Measurements from ENCODE around the gene LPCAT1. TPM values are rescaled to one million over a fixed set of nuclear protein-coding genes. Genes with fewer than 3 reads are reported as not detected.
"Not testable (repeated sequence)": the region's sequence is repeated elsewhere in the genome, so short reads cannot be mapped to it uniquely, and the experiment has no call there.

The LPCAT1 gene
- total RNA-seq, 3 donors from 2014 or later (not counting 1 experiment from before 2014, with no cell fraction given): 196 to 302 (median 252) TPM

DNA sequence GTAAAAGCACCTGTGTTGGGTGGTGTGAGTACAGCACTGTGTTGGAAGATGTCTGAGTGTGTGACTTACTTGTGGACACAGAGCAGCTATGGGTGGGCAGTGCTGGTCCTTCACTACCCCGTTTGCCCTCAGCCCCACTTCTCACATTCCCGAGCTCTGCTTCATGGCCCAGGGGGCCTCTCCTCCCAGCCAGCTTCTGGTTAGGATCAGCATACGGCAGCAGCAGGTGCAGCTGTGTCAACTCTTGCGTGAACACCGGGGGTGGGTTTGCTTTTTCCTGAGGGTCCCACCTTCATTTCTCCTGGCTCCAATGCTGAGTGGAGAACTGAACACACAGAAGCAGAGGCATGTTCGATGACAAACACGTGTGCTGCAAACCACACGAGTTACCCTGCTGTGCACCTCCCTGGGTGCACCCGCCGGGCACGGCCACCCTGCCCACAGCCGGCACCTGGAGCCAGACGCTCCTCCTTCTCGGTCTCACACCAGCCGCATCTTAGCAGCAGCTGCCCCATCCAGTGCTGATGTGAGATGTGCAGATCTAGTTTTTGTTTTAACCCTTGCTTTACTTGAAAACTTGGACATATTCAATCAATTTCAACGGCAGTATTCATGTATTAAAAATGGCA, 63.6 kb downstream of the LPCAT1 start:
- no peak overlapping the region for H3K27ac ChIP-seq (ENCODE audit: low read length)

GRCh38 chr5:1459435-1459834, 64.3 kb downstream of the LPCAT1 start:
- WGBS (ENCODE audit: insufficient coverage): 96% methylated on average over 1 of the region's 2 CpGs
- Mint-ChIP-seq H3K4me1 (peaks cover 13 to 14% of the 10 kb centered on the region in 2 donors), H3K36me3 (peaks cover 13% of the 10 kb centered on the region), H3K27ac (peak overlapping the region; percentile 20 to 39)
- H3K9me3 ChIP-seq (ENCODE audit: control insufficient read depth, insufficient read depth, low read length); H3K4me3 ChIP-seq (ENCODE audit: low read length); H3K27me3 ChIP-seq (ENCODE audit: control insufficient read depth, insufficient read depth, low read length); H3K27ac ChIP-seq (ENCODE audit: low read length); H3K4me1 ChIP-seq (ENCODE audit: control insufficient read depth, insufficient read depth, low read length); H3K27me3 Mint-ChIP-seq (ENCODE audit: low read depth in 2 of 2); DNase-seq; ATAC-seq; H3K4me3 Mint-ChIP-seq; H3K9me3 Mint-ChIP-seq; intact Hi-C loops (cut with micrococcal nuclease): not testable (repeated sequence)
- H3K36me3 ChIP-seq (ENCODE audit: control insufficient read depth, insufficient read depth, low read length): peaks cover 47% of the 10 kb centered on the region

More for the DNA sequence above, 63.6 kb downstream of the LPCAT1 start:
- Mint-ChIP-seq H3K27ac (peak overlapping the region; percentile 20 to 39), H3K4me1 (peaks cover 14 to 18% of the 10 kb centered on the region in 2 donors), H3K27me3 (ENCODE audit: low read depth in 2 of 2) (peaks cover 0 to under 1% of the 10 kb centered on the region in 2 donors), H3K36me3 (peaks cover 12% of the 10 kb centered on the region), H3K9me3 (peaks cover 3 to 4% of the 10 kb centered on the region in 2 donors), H3K4me3 (no peak overlapping the region)
- intact Hi-C loops (cut with micrococcal nuclease): no loop called here
- no peaks in the 10 kb centered on the region for H3K27me3 ChIP-seq (ENCODE audit: control insufficient read depth, insufficient read depth, low read length)
- H3K4me1 ChIP-seq (ENCODE audit: control insufficient read depth, insufficient read depth, low read length): no peaks in the 10 kb centered on the region
- ATAC-seq: peak in 1 of 3 donors; percentile 33
- H3K36me3 ChIP-seq (ENCODE audit: control insufficient read depth, insufficient read depth, low read length): peaks cover 52% of the 10 kb centered on the region
- no peak for DNase-seq
- TF ChIP-seq, protein P1, sequence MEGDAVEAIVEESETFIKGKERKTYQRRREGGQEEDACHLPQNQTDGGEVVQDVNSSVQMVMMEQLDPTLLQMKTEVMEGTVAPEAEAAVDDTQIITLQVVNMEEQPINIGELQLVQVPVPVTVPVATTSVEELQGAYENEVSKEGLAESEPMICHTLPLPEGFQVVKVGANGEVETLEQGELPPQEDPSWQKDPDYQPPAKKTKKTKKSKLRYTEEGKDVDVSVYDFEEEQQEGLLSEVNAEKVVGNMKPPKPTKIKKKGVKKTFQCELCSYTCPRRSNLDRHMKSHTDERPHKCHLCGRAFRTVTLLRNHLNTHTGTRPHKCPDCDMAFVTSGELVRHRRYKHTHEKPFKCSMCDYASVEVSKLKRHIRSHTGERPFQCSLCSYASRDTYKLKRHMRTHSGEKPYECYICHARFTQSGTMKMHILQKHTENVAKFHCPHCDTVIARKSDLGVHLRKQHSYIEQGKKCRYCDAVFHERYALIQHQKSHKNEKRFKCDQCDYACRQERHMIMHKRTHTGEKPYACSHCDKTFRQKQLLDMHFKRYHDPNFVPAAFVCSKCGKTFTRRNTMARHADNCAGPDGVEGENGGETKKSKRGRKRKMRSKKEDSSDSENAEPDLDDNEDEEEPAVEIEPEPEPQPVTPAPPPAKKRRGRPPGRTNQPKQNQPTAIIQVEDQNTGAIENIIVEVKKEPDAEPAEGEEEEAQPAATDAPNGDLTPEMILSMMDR (IDR thresholded peaks at IDR 0.05): no peak
- H3K4me3 ChIP-seq (ENCODE audit: low read length): no peak overlapping the region
- peaks cover 5% of the 10 kb centered on the region for H3K9me3 ChIP-seq (ENCODE audit: control insufficient read depth, insufficient read depth, low read length)
- WGBS (ENCODE audit: insufficient coverage): 86% methylated on average over 16 of the region's 16 CpGs

DNA sequence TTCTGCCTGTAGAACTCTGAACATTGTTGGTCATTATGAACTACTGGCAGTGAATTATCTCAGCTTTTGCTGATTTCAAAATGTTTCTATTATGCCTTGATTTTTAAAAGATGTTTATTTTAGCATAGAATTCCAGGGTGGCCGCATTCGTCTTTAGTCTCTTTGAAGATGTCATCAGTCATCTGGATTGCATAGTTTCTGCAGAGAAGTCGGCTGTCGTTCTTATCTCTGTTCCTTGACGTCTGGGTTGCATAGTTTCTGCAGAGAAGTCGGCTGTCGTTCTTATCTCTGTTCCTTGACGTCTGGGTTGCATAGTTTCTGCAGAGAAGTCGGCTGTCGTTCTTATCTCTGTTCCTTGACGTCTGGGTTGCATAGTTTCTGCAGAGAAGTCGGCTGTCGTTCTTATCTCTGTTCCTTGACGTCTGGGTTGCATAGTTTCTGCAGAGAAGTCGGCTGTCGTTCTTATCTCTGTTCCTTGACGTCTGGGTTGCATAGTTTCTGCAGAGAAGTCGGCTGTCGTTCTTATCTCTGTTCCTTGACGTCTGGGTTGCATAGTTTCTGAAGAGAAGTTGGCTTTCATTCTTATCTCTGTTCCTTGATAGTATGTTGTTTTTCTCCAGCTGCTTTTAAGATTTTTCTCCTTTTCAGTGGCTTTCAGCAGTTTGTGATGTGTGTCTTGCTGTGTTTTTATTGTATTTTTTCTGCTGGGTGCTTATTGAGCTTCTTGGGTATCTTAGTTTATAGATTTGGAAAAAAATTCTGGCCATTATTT, 67.5 kb downstream of the LPCAT1 start:
- WGBS (ENCODE audit: insufficient coverage): 93% methylated on average over 5 of the region's 20 CpGs
- intact Hi-C loops (cut with micrococcal nuclease); H3K27ac ChIP-seq (ENCODE audit: low read length); ATAC-seq; H3K4me1 ChIP-seq (ENCODE audit: control insufficient read depth, insufficient read depth, low read length); H3K27me3 ChIP-seq (ENCODE audit: control insufficient read depth, insufficient read depth, low read length); H3K4me3 ChIP-seq (ENCODE audit: low read length); H3K27ac Mint-ChIP-seq; DNase-seq; H3K9me3 Mint-ChIP-seq; H3K4me3 Mint-ChIP-seq: not testable (repeated sequence)
- peaks cover 19% of the 10 kb centered on the region for H3K36me3 ChIP-seq (ENCODE audit: control insufficient read depth, insufficient read depth, low read length)
- peaks cover 28% of the 10 kb centered on the region for H3K36me3 Mint-ChIP-seq
- peaks cover 13% of the 10 kb centered on the region for H3K9me3 ChIP-seq (ENCODE audit: control insufficient read depth, insufficient read depth, low read length)
- H3K4me1 Mint-ChIP-seq: peaks cover 12 to 13% of the 10 kb centered on the region in 2 donors
- H3K27me3 Mint-ChIP-seq (ENCODE audit: low read depth in 2 of 2): peaks cover 9 to 19% of the 10 kb centered on the region in 2 donors

GRCh38 chr5:1453613-1454012, 70.1 kb downstream of the LPCAT1 start:
- no peak overlapping the region for H3K27ac ChIP-seq (ENCODE audit: low read length)
- WGBS (ENCODE audit: insufficient coverage): no CpG with 5 or more reads among the region's 2 CpGs

More at GRCh38 chr5:1453613-1454012, 70.1 kb downstream of the LPCAT1 start:
- Mint-ChIP-seq H3K27ac (no peak overlapping the region), H3K4me1 (peaks cover 10 to 11% of the 10 kb centered on the region in 2 donors), H3K36me3 (peaks cover 28% of the 10 kb centered on the region), H3K4me3 (no peak overlapping the region), H3K27me3 (ENCODE audit: low read depth in 2 of 2) (peaks cover 14 to 19% of the 10 kb centered on the region in 2 donors), H3K9me3 (peaks cover 4 to 8% of the 10 kb centered on the region in 2 donors)
- ATAC-seq (no peak), DNase-seq (no peak)
- Histone ChIP-seq H3K36me3 (ENCODE audit: control insufficient read depth, insufficient read depth, low read length) (peaks cover 3% of the 10 kb centered on the region), H3K27me3 (ENCODE audit: control insufficient read depth, insufficient read depth, low read length) (no peaks in the 10 kb centered on the region), H3K9me3 (ENCODE audit: control insufficient read depth, insufficient read depth, low read length) (peaks cover 13% of the 10 kb centered on the region), H3K4me1 (ENCODE audit: control insufficient read depth, insufficient read depth, low read length) (peaks cover 9% of the 10 kb centered on the region), H3K4me3 (ENCODE audit: low read length) (no peak overlapping the region)
- TF ChIP-seq, protein P1 (IDR thresholded peaks at IDR 0.05): no peak
- intact Hi-C loops (cut with micrococcal nuclease): no loop called here
